ENCODE data around the gene ASF1A.

ASF1A gene

GRCh38 chr6:118932421-118932820, 38.5 kb downstream of the ASF1A start:
- no peak for DNase-seq (ENCODE audit: low read depth)
- H3K4me3 ChIP-seq (ENCODE audit: control insufficient read depth, low read depth, low read length), result no peak overlapping the region
- no peak for TF ChIP-seq CTCF (IDR thresholded peaks at IDR 0.05; ENCODE audit: control insufficient read depth, insufficient read depth, low read depth, low read length, missing control alignments)

GRCh38 chr6:118933855-118934460, 40.0 kb downstream of the ASF1A start:
- peak overlapping the region; percentile 75 for H3K4me3 ChIP-seq (ENCODE audit: control insufficient read depth, low read depth, low read length)
- no peak for TF ChIP-seq CTCF (IDR thresholded peaks at IDR 0.05; ENCODE audit: control insufficient read depth, insufficient read depth, low read depth, low read length, missing control alignments)
- no peak for DNase-seq (ENCODE audit: low read depth)

- DNase-seq (ENCODE audit: low read depth), result peak; percentile 17
- TF ChIP-seq CTCF (IDR thresholded peaks at IDR 0.05; ENCODE audit: control insufficient read depth, insufficient read depth, low read depth, low read length, missing control alignments), result no peak
- H3K4me3 ChIP-seq (ENCODE audit: control insufficient read depth, low read depth, low read length), result peak within 1 kb of the TSS; percentile 75
Observed at GRCh38 chr6:118934461-118935330, 40.7 kb downstream of the ASF1A start, which contains the start of gene MCM9. Gene MCM9 (minus strand): TSS chr6:118935159. CDS start chr6:118931723, 3,436 bp downstream.

- no peak for TF ChIP-seq CTCF (IDR thresholded peaks at IDR 0.05; ENCODE audit: control insufficient read depth, insufficient read depth, low read depth, low read length, missing control alignments)
- H3K4me3 ChIP-seq (ENCODE audit: control insufficient read depth, low read depth, low read length), result peak overlapping the region; percentile 75
- no peak for DNase-seq (ENCODE audit: low read depth)
Observed at GRCh38 chr6:118935331-118935668, 41.3 kb downstream of the ASF1A start.

- H3K4me3 ChIP-seq (ENCODE audit: control insufficient read depth, low read depth, low read length), result no peak overlapping the region
- TF ChIP-seq CTCF (IDR thresholded peaks at IDR 0.05; ENCODE audit: control insufficient read depth, insufficient read depth, low read depth, low read length, missing control alignments), result no peak
- no peak for DNase-seq (ENCODE audit: low read depth)
Observed at GRCh38 chr6:118935978-118936703, 42.2 kb downstream of the ASF1A start.

- no peak overlapping the region for H3K4me3 ChIP-seq (ENCODE audit: control insufficient read depth, low read depth, low read length)
- no peak for DNase-seq (ENCODE audit: low read depth)
- TF ChIP-seq CTCF (IDR thresholded peaks at IDR 0.05; ENCODE audit: control insufficient read depth, insufficient read depth, low read depth, low read length, missing control alignments), result no peak
Observed at GRCh38 chr6:118939683-118940082, 45.7 kb downstream of the ASF1A start.

Measured in AG09309 (cell line).